C4-2B (cell line): ENCODE results near the gene ANGPT4.

Experiments used
- CTCF ChIP-seq: fragments of 450-650 bp; conservative IDR thresholded peaks from 2 replicates; pipeline ENCODE4 v1.5.1; 2017; ENCODE audit warnings: mild to moderate bottlenecking
- ZFX ChIP-seq: fragments of 450-650 bp; IDR thresholded peaks from 2 replicates; pipeline ENCODE4 v1.6.1; 2017

GRCh38 chr20:891058-891705 is 25.0 kb downstream of the ANGPT4 start:
- TF ChIP-seq CTCF = no peak
- TF ChIP-seq ZFX = no peak
